Coronary artery (tissue), 2 donors: ENCODE data around the gene FBXL5.

Source experiments
- DNase-seq: peaks from one replicate; pipeline ENCODE4 v3.0.0-alpha.2; 2017; ENCODE audit warnings: low spot score
- H3K27ac ChIP-seq, 2 donors: fragments of 200-600 bp; sonication (generic); one replicate each; pipeline ENCODE4 v1.5.1; 2016 to 2019
- H3K4me3 ChIP-seq: fragments of 200-600 bp; sonication (generic); 2 replicates; pipeline ENCODE4 v1.5.1; 2016; ENCODE audit warnings: mild to moderate bottlenecking, moderate library complexity
- TF ChIP-seq, protein P1 (sequence below): fragments of 200-600 bp; sonication (generic); IDR thresholded peaks from one replicate; pipeline ENCODE4 v1.5.1; 2019; ENCODE audit warnings: antibody characterized with exemption

FBXL5 gene

DNA sequence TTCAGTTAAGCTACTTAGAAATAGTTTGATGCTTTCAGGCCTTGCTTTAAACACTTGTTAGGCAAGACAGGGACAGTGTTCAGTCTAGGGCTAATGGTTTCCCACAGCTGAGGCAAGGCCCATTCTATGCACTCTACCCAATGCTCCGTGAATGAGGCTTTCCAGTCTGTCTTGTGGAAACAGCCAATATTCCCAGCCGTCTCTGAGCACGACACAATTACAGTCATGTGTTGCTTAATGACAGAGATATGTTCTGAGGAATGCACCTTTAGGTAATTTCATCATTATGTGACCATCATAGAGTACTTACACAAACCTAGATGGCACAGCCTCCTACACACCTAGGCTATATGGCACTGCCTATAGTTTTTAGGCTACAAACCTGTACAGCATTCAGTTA, 16.9 kb upstream of the FBXL5 start:
- TF ChIP-seq, protein P1, sequence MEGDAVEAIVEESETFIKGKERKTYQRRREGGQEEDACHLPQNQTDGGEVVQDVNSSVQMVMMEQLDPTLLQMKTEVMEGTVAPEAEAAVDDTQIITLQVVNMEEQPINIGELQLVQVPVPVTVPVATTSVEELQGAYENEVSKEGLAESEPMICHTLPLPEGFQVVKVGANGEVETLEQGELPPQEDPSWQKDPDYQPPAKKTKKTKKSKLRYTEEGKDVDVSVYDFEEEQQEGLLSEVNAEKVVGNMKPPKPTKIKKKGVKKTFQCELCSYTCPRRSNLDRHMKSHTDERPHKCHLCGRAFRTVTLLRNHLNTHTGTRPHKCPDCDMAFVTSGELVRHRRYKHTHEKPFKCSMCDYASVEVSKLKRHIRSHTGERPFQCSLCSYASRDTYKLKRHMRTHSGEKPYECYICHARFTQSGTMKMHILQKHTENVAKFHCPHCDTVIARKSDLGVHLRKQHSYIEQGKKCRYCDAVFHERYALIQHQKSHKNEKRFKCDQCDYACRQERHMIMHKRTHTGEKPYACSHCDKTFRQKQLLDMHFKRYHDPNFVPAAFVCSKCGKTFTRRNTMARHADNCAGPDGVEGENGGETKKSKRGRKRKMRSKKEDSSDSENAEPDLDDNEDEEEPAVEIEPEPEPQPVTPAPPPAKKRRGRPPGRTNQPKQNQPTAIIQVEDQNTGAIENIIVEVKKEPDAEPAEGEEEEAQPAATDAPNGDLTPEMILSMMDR = no peak

DNA sequence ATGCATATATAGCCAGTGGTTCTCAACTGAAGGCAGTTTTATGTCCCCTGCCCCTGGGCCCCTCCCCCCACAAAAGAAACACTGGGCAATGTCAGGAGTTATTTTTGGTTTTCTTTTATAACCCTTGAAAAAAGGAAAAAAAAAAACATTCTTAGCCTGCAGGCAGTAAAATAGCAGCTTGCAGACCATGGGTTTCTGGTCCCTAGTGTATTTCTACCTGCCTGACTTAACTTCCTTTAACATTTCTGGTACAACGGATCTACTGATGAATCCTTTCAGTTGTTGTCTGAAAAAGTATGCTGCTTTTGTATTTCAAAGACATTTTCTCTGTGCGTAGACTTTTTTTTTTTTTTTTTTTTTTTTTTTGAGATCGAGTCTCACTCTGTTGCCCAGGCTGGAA, 15.4 kb upstream of the FBXL5 start:
- TF ChIP-seq, protein P1 = no peak
- H3K4me3 ChIP-seq = no peak overlapping the region
- DNase-seq = no peak
- H3K27ac ChIP-seq = no peak overlapping the region

More for the DNA sequence above, 16.9 kb upstream of the FBXL5 start:
- Histone ChIP-seq H3K4me3 (no peak overlapping the region), H3K27ac (no peak overlapping the region)
- no peak for DNase-seq

GRCh38 chr4:15668566-15669435, 13.6 kb upstream of the FBXL5 start:
- DNase-seq = no peak
- no peak overlapping the region for H3K27ac ChIP-seq
- no peak overlapping the region for H3K4me3 ChIP-seq
- TF ChIP-seq, protein P1 = no peak

DNA sequence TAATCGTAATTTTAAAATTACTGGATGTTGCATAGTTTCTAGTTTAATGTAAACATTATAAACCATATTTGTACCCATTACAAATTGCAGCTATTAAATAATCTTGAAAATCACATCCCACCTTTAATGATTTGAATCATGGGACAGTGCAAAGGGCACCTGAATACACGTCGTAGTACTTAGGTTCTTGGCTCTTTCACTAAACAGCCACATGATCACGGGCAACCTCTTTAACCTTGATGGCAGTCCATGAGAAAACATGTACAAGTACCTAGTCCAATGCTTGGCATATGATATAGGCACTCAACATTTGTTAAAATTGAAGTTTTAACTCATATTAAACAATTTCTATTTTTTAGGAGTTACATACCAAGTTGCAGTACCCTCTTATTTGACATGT, 11.8 kb upstream of the FBXL5 start:
- TF ChIP-seq, protein P1 = no peak
- DNase-seq = no peak
- H3K27ac ChIP-seq = no peak overlapping the region
- H3K4me3 ChIP-seq = no peak overlapping the region

DNA sequence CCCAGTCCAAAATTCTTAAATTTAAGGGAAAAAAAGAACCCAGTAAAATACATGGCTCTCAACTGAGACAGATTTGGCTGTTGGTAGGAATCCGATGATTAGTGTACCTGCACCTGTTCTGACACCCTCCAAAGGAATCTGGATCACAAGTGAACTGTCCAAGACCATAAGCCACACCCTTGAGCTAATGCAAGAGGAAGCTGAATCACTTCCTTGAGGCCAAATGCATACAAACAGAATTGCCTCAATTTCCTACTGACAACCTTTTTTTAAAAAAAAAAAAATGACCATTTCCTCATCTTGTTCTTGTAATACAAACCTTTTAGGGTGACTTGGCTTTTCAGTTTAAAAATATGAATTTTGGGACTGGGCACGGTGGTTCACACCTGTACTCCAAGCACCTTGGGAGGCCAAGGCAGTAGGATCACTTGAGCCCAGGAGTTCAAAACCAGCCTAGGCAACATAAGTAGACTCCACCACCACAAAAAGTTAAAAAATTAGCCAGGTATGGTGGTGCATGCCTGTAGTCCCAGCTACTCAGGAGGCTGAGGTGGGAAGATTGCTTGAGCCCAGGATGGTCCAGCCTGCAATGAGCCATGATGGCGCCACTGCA, 10.7 kb upstream of the FBXL5 start:
- H3K4me3 ChIP-seq = no peak overlapping the region
- DNase-seq = no peak
- TF ChIP-seq, protein P1 = no peak
- peak overlapping the region in 1 of 2 donors; percentile 67 for H3K27ac ChIP-seq

GRCh38 chr4:15659768-15660570, 4.8 kb upstream of the FBXL5 start:
- no peak overlapping the region for H3K27ac ChIP-seq

More at GRCh38 chr4:15659768-15660570, 4.8 kb upstream of the FBXL5 start:
- TF ChIP-seq, protein P1 = no peak
- no peak for DNase-seq
- no peak overlapping the region for H3K4me3 ChIP-seq
